ENCODE results near the gene SMIM29.

The SMIM29 gene

DNA sequence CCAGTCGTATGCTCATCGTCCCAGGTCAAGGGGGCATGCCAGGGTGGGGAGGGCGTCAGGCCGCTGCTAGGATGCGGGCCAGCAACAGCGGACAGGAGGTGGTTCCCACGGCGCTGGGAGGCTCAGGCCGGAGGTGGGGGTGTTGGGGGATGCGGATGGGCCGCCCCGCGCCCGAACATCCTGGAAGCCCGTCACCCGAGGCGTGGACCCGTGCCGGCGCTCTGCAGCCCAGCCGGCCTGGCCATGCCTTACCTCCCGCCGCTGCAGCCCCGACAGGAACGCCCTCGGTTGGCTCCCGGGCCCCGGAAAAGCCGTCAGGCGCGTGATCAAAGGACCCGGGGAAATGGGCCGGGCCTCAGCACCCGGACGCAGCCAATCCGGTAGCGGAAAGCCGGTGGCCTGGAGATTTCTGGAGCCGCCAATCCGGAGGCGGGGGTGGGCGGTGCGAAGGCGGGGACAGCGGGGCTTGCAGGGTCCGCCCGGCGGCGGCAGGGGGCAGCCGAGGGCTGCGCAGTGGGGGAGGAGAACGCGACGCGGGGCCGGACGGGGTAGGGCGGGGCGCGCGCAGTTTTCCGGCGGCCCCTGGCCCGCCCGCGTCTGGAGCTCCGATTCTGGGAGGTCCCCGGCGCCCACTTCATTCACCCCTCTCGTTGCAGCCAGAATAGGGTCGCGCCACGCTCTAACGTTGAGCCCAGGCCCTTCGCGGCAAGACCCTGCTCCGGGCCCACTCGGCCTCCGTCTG is at the start of gene SMIM29:
Gene SMIM29 (minus strand): TSS at position 280 of the 742 bp plus-strand sequence. CDS start 1,215 bp downstream, outside the sequence.
- H3K4me3 ChIP-seq (ENCODE audit: low read length) = peak within 1 kb of the TSS; percentile 81
- TF ChIP-seq, protein P1, sequence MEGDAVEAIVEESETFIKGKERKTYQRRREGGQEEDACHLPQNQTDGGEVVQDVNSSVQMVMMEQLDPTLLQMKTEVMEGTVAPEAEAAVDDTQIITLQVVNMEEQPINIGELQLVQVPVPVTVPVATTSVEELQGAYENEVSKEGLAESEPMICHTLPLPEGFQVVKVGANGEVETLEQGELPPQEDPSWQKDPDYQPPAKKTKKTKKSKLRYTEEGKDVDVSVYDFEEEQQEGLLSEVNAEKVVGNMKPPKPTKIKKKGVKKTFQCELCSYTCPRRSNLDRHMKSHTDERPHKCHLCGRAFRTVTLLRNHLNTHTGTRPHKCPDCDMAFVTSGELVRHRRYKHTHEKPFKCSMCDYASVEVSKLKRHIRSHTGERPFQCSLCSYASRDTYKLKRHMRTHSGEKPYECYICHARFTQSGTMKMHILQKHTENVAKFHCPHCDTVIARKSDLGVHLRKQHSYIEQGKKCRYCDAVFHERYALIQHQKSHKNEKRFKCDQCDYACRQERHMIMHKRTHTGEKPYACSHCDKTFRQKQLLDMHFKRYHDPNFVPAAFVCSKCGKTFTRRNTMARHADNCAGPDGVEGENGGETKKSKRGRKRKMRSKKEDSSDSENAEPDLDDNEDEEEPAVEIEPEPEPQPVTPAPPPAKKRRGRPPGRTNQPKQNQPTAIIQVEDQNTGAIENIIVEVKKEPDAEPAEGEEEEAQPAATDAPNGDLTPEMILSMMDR (conservative IDR thresholded peaks at IDR 0.05; ENCODE audit: low read depth, low read length) = peak; percentile 73
- DNase-seq (ENCODE audit: low read depth) = peak; percentile 75

DNA sequence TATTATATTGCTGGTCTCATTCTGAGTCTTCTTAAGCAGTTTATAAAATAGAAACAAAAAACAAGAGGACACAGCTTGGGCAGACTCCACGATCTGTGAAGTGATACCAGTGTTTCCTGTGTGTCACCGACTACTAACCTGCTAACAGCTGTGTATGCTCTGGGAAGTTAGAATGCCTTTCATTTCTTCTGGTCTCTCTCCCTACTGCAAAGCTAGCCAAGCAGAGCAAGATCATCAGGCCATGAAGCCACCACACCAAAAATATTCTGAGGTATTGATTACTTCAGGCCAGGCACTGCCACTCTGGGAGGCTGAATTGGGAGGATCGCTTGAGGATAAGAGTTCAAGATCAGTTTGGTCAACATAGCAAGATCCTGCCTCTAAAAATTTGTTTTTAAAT is 46.9 kb upstream of the SMIM29 start:
- no peak for DNase-seq (ENCODE audit: low read depth)
- TF ChIP-seq, protein P1 (conservative IDR thresholded peaks at IDR 0.05; ENCODE audit: low read depth, low read length) = no peak
- no peak overlapping the region for H3K4me3 ChIP-seq (ENCODE audit: low read length)

DNA sequence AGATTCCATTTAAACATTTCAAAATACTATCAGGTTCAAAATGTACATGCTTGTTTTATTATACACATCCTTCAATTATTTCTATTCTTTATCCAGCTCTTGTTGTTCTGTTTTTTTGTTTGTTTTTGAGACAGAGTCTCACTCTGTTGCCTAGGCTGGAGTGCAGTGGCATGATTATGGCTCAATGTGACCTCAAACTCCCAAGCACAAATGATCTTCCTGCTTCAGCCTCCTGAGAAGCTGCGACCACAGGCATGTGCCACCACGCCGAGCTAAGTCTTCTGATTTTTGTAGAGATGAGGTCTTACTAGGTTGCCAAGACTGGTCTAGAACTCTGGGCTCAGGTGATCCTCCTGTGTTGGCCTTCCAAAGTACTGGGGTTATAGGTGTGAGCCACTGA is 44.1 kb upstream of the SMIM29 start:
- no peak for DNase-seq (ENCODE audit: low read depth)
- no peak overlapping the region for H3K4me3 ChIP-seq (ENCODE audit: low read length)
- TF ChIP-seq, protein P1 (conservative IDR thresholded peaks at IDR 0.05; ENCODE audit: low read depth, low read length) = no peak

DNA sequence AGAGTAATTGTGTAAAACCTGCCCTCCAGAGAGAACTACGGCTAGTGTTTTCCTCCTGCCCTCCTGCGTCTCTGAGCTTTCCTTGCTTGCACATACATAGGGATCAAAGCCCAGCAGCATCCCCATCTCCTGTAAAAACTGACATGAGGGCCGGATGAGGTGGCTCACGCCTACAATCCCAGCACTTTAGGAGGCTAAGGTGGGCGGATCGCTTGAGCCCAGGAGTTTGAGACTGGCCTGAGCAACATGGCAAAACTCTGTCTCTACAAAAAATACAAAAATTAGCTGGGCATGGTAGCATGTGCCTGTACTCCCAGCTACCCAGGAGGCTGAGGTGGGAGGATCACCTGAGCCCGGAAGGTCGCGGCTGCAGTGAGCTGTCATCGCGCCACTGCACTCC is 40.3 kb upstream of the SMIM29 start:
- TF ChIP-seq, protein P1 (conservative IDR thresholded peaks at IDR 0.05; ENCODE audit: low read depth, low read length) = no peak
- no peak for DNase-seq (ENCODE audit: low read depth)
- no peak overlapping the region for H3K4me3 ChIP-seq (ENCODE audit: low read length)

DNA sequence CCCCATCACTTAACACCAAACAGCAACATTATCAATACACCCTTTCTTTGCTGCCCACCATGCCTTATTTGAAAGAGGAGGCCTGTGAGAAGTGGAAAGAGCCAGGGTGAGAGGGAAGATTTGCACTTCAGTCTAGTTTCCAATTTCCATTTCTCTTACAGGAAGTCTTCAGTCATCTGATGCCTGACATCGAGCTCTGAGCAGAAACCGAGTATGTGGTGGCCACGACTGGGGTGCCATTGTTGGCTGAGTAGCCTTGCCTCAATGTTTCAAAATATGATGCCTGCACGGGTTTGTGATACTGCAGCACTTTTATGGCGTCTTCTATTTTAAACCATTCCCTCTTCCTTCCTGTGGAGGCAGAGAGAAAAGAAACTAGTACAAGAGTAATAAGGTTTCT is 39.8 kb upstream of the SMIM29 start:
- TF ChIP-seq, protein P1 (conservative IDR thresholded peaks at IDR 0.05; ENCODE audit: low read depth, low read length) = no peak
- no peak overlapping the region for H3K4me3 ChIP-seq (ENCODE audit: low read length)
- DNase-seq (ENCODE audit: low read depth) = no peak

DNA sequence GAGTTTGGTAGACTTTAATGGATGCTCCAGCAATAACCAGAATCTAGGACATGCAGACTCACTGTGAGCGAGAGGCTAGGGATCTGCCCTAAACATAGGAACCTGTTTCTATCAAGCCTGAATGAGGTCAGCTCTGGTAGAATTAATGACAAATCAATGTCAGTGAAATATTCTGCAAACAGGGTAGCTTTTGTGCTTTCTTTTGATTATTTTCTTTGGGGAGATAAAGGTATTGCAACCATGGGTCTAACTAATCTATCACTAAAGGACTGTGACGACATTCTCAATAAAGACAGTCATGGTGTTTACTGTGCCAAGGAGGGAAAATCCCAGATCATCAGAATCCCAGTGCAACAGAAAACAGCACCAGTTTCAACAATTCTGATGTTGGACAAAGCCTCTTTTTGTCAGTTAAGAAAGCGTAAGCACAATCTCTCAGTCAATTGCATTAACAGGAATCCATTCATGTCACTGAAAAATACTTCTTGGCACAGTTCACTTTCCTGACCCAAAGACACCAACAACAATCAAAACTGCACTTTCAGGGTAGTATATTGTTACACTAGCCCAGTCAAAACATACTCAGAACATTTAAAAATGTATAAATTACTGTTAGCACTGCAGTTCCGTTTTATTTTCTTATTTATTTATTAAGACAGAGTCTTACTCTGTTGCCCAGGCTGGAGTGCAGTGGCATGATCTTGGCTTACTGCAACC is 36.8 kb upstream of the SMIM29 start:
- H3K4me3 ChIP-seq (ENCODE audit: low read length) = no peak overlapping the region
- DNase-seq (ENCODE audit: low read depth) = no peak
- TF ChIP-seq, protein P1 (conservative IDR thresholded peaks at IDR 0.05; ENCODE audit: low read depth, low read length) = no peak

Measured in retinal pigment epithelial cell (primary cell).